MCF 10A (cell line): ENCODE data around the gene TPTE. TPM values are rescaled to one million over a fixed set of nuclear protein-coding genes. Genes with fewer than 3 reads are reported as not detected.
"Not testable (repeated sequence)": the region's sequence is repeated elsewhere in the genome, so short reads cannot be mapped to it uniquely, and the experiment has no call there.

Experiments used
- BruUV-seq: library from RNA; stranded (reverse); fragments of 400-500 nt; replicated peaks from 2 replicates; lab custom pipeline; 2021; lab: Mats Ljungman, UMichigan
- CTCF ChIA-PET: fragments of 300-600 bp; sonication (Branson Sonifier 250); formaldehyde crosslinking; extraction: SDS; loops from one replicate; lab custom pipeline; 2021; ENCODE audit warnings: antibody characterized with exemption, inconsistent platforms; lab: Yijun Ruan, JAX
- POLR2A ChIA-PET: fragments of 300-600, 350-650 bp; sonication (Branson Sonifier 250); formaldehyde crosslinking; extraction: SDS; loops from one replicate; lab custom pipeline; 2020; ENCODE audit warnings: antibody characterized with exemption, inconsistent platforms; lab: Yijun Ruan, JAX
- DNase-seq: peaks from one replicate; pipeline ENCODE4 v3.0.0-alpha.2; 2018; ENCODE audit not compliant: unreplicated experiment
- H3K27ac Mint-ChIP-seq: one replicate; pipeline ENCODE4 v1.8.0; 2022; ENCODE audit warnings: mild to moderate bottlenecking, low read depth, mixed read lengths; ENCODE audit not compliant: unreplicated experiment
- H3K27me3 Mint-ChIP-seq: one replicate; pipeline ENCODE4 v1.8.0; 2022; ENCODE audit warnings: mixed read lengths; ENCODE audit not compliant: insufficient read depth, unreplicated experiment
- H3K36me3 Mint-ChIP-seq: one replicate; pipeline ENCODE4 v1.8.0; 2022; ENCODE audit warnings: mild to moderate bottlenecking, moderate library complexity, mixed read lengths; ENCODE audit not compliant: insufficient read depth, unreplicated experiment
- H3K4me1 Mint-ChIP-seq: one replicate; pipeline ENCODE4 v1.8.0; 2022; ENCODE audit warnings: mixed read lengths; ENCODE audit not compliant: insufficient read depth, unreplicated experiment
- H3K4me3 Mint-ChIP-seq: one replicate; pipeline ENCODE4 v1.8.0; 2022; ENCODE audit warnings: mild to moderate bottlenecking, moderate library complexity, mixed read lengths; ENCODE audit not compliant: unreplicated experiment
- H3K9me3 Mint-ChIP-seq: one replicate; pipeline ENCODE4 v1.8.0; 2022; ENCODE audit warnings: mixed read lengths; ENCODE audit not compliant: unreplicated experiment
- CTCF ChIP-seq: fragments of 200-600 bp; IDR thresholded peaks from one replicate; pipeline ENCODE4 v1.8.0; 2022; ENCODE audit warnings: antibody characterized with exemption, mild to moderate bottlenecking; ENCODE audit not compliant: unreplicated experiment
- intact Hi-C: fragments of 100-400 bp; cut with micrococcal nuclease; formaldehyde crosslinking; loops from 2 replicates; pipeline ENCODE4 v1.14.1; 2022
- total RNA-seq: library from RNA; stranded (reverse); gene quantifications from 2 replicates; pipeline ENCODE4 v1.2.3, GENCODE V29; 2022

The TPTE gene
- total RNA-seq, 1 experiment from 2014 or later = not detected

- CTCF ChIA-PET, H3K9me3 Mint-ChIP-seq, H3K27ac Mint-ChIP-seq, H3K4me3 Mint-ChIP-seq, H3K27me3 Mint-ChIP-seq, BruUV-seq, DNase-seq, intact Hi-C loops, POLR2A ChIA-PET, H3K4me1 Mint-ChIP-seq, H3K36me3 Mint-ChIP-seq: not testable (repeated sequence)
These were observed 94.7 kb downstream of the TPTE start for GRCh38 chr21:10616061-10616460.

- H3K4me3 Mint-ChIP-seq = no peak overlapping the region
- no peaks in the 10 kb centered on the region for H3K36me3 Mint-ChIP-seq
- no peaks in the 10 kb centered on the region for H3K27me3 Mint-ChIP-seq
- BruUV-seq = no TSS peak
- POLR2A ChIA-PET = no interaction called here
- intact Hi-C loops = no loop called here
- no peaks in the 10 kb centered on the region for H3K4me1 Mint-ChIP-seq
- DNase-seq = no peak
- H3K27ac Mint-ChIP-seq = no peak overlapping the region
- no peak for TF ChIP-seq CTCF
- peaks cover 9% of the 10 kb centered on the region for H3K9me3 Mint-ChIP-seq
- CTCF ChIA-PET = no interaction called here
These were observed 95.2 kb downstream of the TPTE start for GRCh38 chr21:10616535-10616934.

GRCh38 chr21:10617133-10617752 is 95.9 kb downstream of the TPTE start:
- CTCF ChIA-PET, H3K36me3 Mint-ChIP-seq, BruUV-seq, POLR2A ChIA-PET, H3K4me3 Mint-ChIP-seq, H3K27me3 Mint-ChIP-seq, H3K27ac Mint-ChIP-seq, intact Hi-C loops, H3K9me3 Mint-ChIP-seq, DNase-seq, H3K4me1 Mint-ChIP-seq: not testable (repeated sequence)

GRCh38 chr21:10627316-10627863 is 106.0 kb downstream of the TPTE start:
- Mint-ChIP-seq H3K4me3 (no peak overlapping the region), H3K27me3 (no peaks in the 10 kb centered on the region), H3K36me3 (no peaks in the 10 kb centered on the region), H3K27ac (no peak overlapping the region), H3K9me3 (no peaks in the 10 kb centered on the region), H3K4me1 (no peaks in the 10 kb centered on the region)
- CTCF ChIA-PET = no interaction called here
- POLR2A ChIA-PET = no interaction called here
- TF ChIP-seq CTCF = no peak
- no peak for DNase-seq
- BruUV-seq = no TSS peak
- intact Hi-C loops = no loop called here

GRCh38 chr21:10629239-10629638 is 107.9 kb downstream of the TPTE start:
- POLR2A ChIA-PET, H3K4me1 Mint-ChIP-seq, DNase-seq, H3K27me3 Mint-ChIP-seq, H3K36me3 Mint-ChIP-seq, H3K27ac Mint-ChIP-seq, intact Hi-C loops, CTCF ChIA-PET, H3K4me3 Mint-ChIP-seq, H3K9me3 Mint-ChIP-seq, BruUV-seq: not testable (repeated sequence)

GRCh38 chr21:10630829-10631228 is 109.4 kb downstream of the TPTE start:
- H3K27ac Mint-ChIP-seq, DNase-seq, H3K9me3 Mint-ChIP-seq, BruUV-seq, CTCF ChIA-PET, H3K4me3 Mint-ChIP-seq, intact Hi-C loops, H3K27me3 Mint-ChIP-seq, H3K4me1 Mint-ChIP-seq, H3K36me3 Mint-ChIP-seq, POLR2A ChIA-PET: not testable (repeated sequence)

GRCh38 chr21:10631316-10631715 is 109.9 kb downstream of the TPTE start:
- H3K9me3 Mint-ChIP-seq, H3K4me1 Mint-ChIP-seq, H3K4me3 Mint-ChIP-seq, H3K27ac Mint-ChIP-seq, H3K27me3 Mint-ChIP-seq, DNase-seq, POLR2A ChIA-PET, intact Hi-C loops, H3K36me3 Mint-ChIP-seq, BruUV-seq, CTCF ChIA-PET: not testable (repeated sequence)

- H3K27ac Mint-ChIP-seq, BruUV-seq, H3K9me3 Mint-ChIP-seq, H3K36me3 Mint-ChIP-seq, H3K4me1 Mint-ChIP-seq, H3K4me3 Mint-ChIP-seq, CTCF ChIA-PET, POLR2A ChIA-PET, intact Hi-C loops, DNase-seq, H3K27me3 Mint-ChIP-seq: not testable (repeated sequence)
These were observed 116.8 kb downstream of the TPTE start for GRCh38 chr21:10638144-10638543.
